Esophagus muscularis mucosa (tissue), 4 donors: Measurements from ENCODE around the gene NOTO. TPM values are rescaled to one million over a fixed set of nuclear protein-coding genes. Genes with fewer than 3 reads are reported as not detected.

ENCODE experiments used
- DNase-seq: peaks from one replicate; pipeline ENCODE4 v3.0.0-alpha.2; 2017; ENCODE audit errors: extremely low spot score
- H3K27ac ChIP-seq, 4 donors: fragments of 200-600 bp; sonication (generic); replicated peaks in 1 of 4; 1 replicate in 3 of 4; 2 replicates in 1 of 4; pipeline ENCODE4 v1.5.1; 2016 to 2019; ENCODE audit warnings: mild to moderate bottlenecking in 1 of 4
- H3K27me3 ChIP-seq, 4 donors: fragments of 200-600 bp; sonication (generic); one replicate each; pipeline versions ENCODE4 v1.5.1 to v1.6.0; 2016 to 2019
- H3K36me3 ChIP-seq, 4 donors: fragments of 200-600 bp; sonication (generic); one replicate each; pipeline ENCODE4 v1.5.1; 2016 to 2019
- H3K4me1 ChIP-seq, 4 donors: fragments of 200-600 bp; sonication (generic); one replicate each; pipeline ENCODE4 v1.5.1; 2016 to 2019
- H3K4me3 ChIP-seq, 4 donors: fragments of 200-600 bp; sonication (generic); 1 replicate in 2 of 4; 2 replicates in 2 of 4; pipeline ENCODE4 v1.5.1; 2016 to 2019; ENCODE audit warnings: mild to moderate bottlenecking in 4 of 4, moderate library complexity in 1 of 4
- H3K9me3 ChIP-seq, 4 donors: fragments of 200-600 bp; sonication (generic); 1 replicate in 3 of 4; 2 replicates in 1 of 4; pipeline ENCODE4 v1.5.1; 2016 to 2019
- EP300 ChIP-seq: sonication (generic); formaldehyde crosslinking; IDR thresholded peaks from one replicate; pipeline ENCODE4 v1.6.1; 2017; ENCODE audit warnings: antibody characterized with exemption
- POLR2A ChIP-seq: fragments of 450-650 bp; IDR thresholded peaks from one replicate; pipeline ENCODE4 v1.6.1; 2017; ENCODE audit warnings: antibody characterized with exemption, moderate library complexity, mild to moderate bottlenecking, low read depth
- POLR2AphosphoS5 ChIP-seq, 2 donors: sonication (generic); formaldehyde crosslinking; IDR thresholded peaks; one replicate each; pipeline ENCODE4 v1.6.1; 2017; ENCODE audit warnings: antibody characterized with exemption in 2 of 2
- WGBS: methylation state at CpG from one replicate; pipeline ENCODE4 v1.1.5; 2018; 5-methylcytosine and 5-hydroxymethylcytosine counted together
- intact Hi-C: fragments of 100-400 bp; cut with DNase I; formaldehyde crosslinking; loops from one replicate; pipeline ENCODE4 v1.15.1; 2023
- total RNA-seq, 4 donors: library from RNA; depleted of rRNA; stranded (reverse); fragments of >200 nt; gene quantifications; one replicate each; pipeline versions ENCODE4 v1.1.0 to v1.2.1, GENCODE V29; 2016
- TF ChIP-seq, protein P1 (sequence below), 3 experiments: fragments of 200-600 bp in 2 of 3; fragments of 450-650 bp in 1 of 3; sonication (generic) in 2 of 3; IDR thresholded peaks; one replicate each; pipeline ENCODE4 v1.5.1; 2017 to 2019; ENCODE audit warnings: antibody characterized with exemption in 3 of 3, mild to moderate bottlenecking in 2 of 3, moderate library complexity in 1 of 3

NOTO gene
- total RNA-seq, 4 donors from 2014 or later, result not detected

GRCh38 chr2:73175663-73176204, 26.6 kb upstream of the NOTO start:
- Histone ChIP-seq H3K9me3 (no peaks in the 10 kb centered on the region), H3K27me3 (peaks cover 0 to 71% (median 12%) of the 10 kb centered on the region in 4 donors), H3K36me3 (no peaks in the 10 kb centered on the region), H3K27ac (peak overlapping the region; percentile 66 to 79 (median 77)), H3K4me3 (peak overlapping the region; percentile 54 to 64 (median 62)), H3K4me1 (peaks cover 23 to 31% (median 29%) of the 10 kb centered on the region in 4 donors)
- intact Hi-C loops, result loop anchor here (5.0 kb wide), 3 partner anchors 88 to 278 kb away; partner anchors contain the start of gene SFXN5
- DNase-seq, result peak; percentile 93
- TF ChIP-seq, protein P1, sequence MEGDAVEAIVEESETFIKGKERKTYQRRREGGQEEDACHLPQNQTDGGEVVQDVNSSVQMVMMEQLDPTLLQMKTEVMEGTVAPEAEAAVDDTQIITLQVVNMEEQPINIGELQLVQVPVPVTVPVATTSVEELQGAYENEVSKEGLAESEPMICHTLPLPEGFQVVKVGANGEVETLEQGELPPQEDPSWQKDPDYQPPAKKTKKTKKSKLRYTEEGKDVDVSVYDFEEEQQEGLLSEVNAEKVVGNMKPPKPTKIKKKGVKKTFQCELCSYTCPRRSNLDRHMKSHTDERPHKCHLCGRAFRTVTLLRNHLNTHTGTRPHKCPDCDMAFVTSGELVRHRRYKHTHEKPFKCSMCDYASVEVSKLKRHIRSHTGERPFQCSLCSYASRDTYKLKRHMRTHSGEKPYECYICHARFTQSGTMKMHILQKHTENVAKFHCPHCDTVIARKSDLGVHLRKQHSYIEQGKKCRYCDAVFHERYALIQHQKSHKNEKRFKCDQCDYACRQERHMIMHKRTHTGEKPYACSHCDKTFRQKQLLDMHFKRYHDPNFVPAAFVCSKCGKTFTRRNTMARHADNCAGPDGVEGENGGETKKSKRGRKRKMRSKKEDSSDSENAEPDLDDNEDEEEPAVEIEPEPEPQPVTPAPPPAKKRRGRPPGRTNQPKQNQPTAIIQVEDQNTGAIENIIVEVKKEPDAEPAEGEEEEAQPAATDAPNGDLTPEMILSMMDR (IDR thresholded peaks at IDR 0.05), result no peak
- TF ChIP-seq EP300, result no peak
- TF ChIP-seq POLR2A, result no peak
- no peak for TF ChIP-seq POLR2AphosphoS5 (IDR thresholded peaks at IDR 0.05)
- WGBS, result 2% methylated on average over 15 of the region's 59 CpGs

GRCh38 chr2:73176205-73176880, 26.0 kb upstream of the NOTO start:
- DNase-seq, result no peak
- Histone ChIP-seq H3K27me3 (peaks cover 0 to 72% (median 13%) of the 10 kb centered on the region in 4 donors), H3K4me1 (peaks cover 23 to 31% (median 29%) of the 10 kb centered on the region in 4 donors), H3K27ac (peak overlapping the region; percentile 66 to 79 (median 77)), H3K36me3 (no peaks in the 10 kb centered on the region), H3K4me3 (peak overlapping the region; percentile 54 to 64 (median 62)), H3K9me3 (no peaks in the 10 kb centered on the region)
- intact Hi-C loops, result loop anchor here (5.0 kb wide), 3 partner anchors 89 to 279 kb away; partner anchors contain the start of gene SFXN5
- 10% methylated on average over 21 of the region's 31 CpGs for WGBS
- TF ChIP-seq POLR2A (no peak), POLR2AphosphoS5 (IDR thresholded peaks at IDR 0.05) (no peak), EP300 (no peak)
- TF ChIP-seq, protein P1 (IDR thresholded peaks at IDR 0.05), result no peak

DNA sequence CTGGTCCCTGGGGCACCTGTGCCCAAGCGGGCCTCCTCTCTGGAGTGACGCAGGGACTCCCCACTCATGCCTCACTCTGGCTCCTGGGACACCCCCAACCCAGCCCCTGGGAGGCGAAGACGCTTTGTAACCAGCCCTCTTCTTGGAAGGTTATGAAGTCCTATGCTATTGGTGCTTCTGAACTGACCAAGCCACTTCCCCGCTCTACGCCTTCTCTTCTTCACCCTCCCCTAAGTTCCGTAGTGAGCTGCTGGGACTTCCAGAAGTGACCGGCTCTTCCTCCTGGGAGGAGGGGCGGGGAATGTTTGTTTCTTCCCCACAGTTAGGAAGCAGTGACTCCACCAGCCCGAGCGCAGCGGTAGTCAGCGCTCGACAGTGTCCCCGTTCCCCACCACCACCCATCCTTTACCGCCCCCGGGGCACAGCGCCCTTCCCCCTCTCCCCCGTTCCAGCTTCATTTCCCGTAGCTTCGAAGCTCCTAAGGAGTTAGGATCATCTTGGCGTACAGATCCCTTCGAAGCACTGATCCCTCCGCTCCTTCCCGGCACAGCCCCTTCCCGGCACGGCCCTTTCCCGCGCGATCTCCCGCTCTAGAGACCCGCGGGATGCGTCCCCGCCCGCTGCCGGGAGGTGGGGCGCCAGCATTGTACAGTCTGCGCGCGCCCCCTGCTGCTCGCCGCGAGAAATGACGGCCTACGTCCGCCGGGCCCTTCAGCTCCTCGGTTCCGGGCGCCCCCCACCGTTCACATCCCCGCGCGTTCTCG, 25.3 kb upstream of the NOTO start:
- intact Hi-C loops, result loop anchor here (1.0 to 5.0 kb wide), 4 partner anchors 90 to 280 kb away; partner anchors contain the start of gene SFXN5
- H3K27me3 ChIP-seq, result peaks cover 0 to 70% (median 13%) of the 10 kb centered on the region in 4 donors

GRCh38 chr2:73177645-73178255, 24.6 kb upstream of the NOTO start:
- H3K4me3 ChIP-seq, result peak overlapping the region; percentile 54 to 64 (median 62)
- no peaks in the 10 kb centered on the region for H3K36me3 ChIP-seq
- peaks cover 0 to 68% (median 13%) of the 10 kb centered on the region in 4 donors for H3K27me3 ChIP-seq
- peak overlapping the region in 1 of 4 donors; percentile 66 for H3K27ac ChIP-seq
- H3K4me1 ChIP-seq, result peaks cover 23 to 31% (median 29%) of the 10 kb centered on the region in 4 donors
- no peak for DNase-seq
- TF ChIP-seq, protein P1 (IDR thresholded peaks at IDR 0.05), result peak in 1 of 3 experiments; percentile 3
- TF ChIP-seq POLR2A (no peak), EP300 (no peak)
- 0% methylated on average over 2 of the region's 12 CpGs for WGBS
- no peaks in the 10 kb centered on the region for H3K9me3 ChIP-seq
- intact Hi-C loops, result loop anchor here (1.0 to 5.0 kb wide), 4 partner anchors 90 to 280 kb away; partner anchors contain the start of gene SFXN5

More for the DNA sequence above, 25.3 kb upstream of the NOTO start:
- Histone ChIP-seq H3K9me3 (no peaks in the 10 kb centered on the region), H3K36me3 (no peaks in the 10 kb centered on the region), H3K4me1 (peaks cover 23 to 31% (median 29%) of the 10 kb centered on the region in 4 donors), H3K4me3 (peak overlapping the region; percentile 54 to 64 (median 62)), H3K27ac (peak overlapping the region; percentile 66 to 79 (median 77))
- 6% methylated on average over 21 of the region's 56 CpGs for WGBS
- DNase-seq, result peak; percentile 97
- TF ChIP-seq, protein P1 (IDR thresholded peaks at IDR 0.05), result peak in 2 of 3 experiments; percentile 97 to 98
- peak; percentile 54 to 68 for TF ChIP-seq POLR2AphosphoS5 (IDR thresholded peaks at IDR 0.05)
- TF ChIP-seq EP300, result peak; percentile 56
- no peak for TF ChIP-seq POLR2A
